Stimulated activated CD4-positive, alpha-beta T cell treated with anti-CD3 and anti-CD28 coated beads, Interleukin-15, amount 100 ng/mL, for 48 hours (primary cell): Measurements from ENCODE around the gene SPRR1A.
"Not testable (repeated sequence)": the region's sequence is repeated elsewhere in the genome, so short reads cannot be mapped to it uniquely, and the experiment has no call there.

ENCODE experiments used
- DNase-seq, 2 donors: peaks; one replicate each; pipeline ENCODE4 v3.0.0-alpha.2; 2020; ENCODE audit warnings: low read depth in 2 of 2

Gene SPRR1A

DNA sequence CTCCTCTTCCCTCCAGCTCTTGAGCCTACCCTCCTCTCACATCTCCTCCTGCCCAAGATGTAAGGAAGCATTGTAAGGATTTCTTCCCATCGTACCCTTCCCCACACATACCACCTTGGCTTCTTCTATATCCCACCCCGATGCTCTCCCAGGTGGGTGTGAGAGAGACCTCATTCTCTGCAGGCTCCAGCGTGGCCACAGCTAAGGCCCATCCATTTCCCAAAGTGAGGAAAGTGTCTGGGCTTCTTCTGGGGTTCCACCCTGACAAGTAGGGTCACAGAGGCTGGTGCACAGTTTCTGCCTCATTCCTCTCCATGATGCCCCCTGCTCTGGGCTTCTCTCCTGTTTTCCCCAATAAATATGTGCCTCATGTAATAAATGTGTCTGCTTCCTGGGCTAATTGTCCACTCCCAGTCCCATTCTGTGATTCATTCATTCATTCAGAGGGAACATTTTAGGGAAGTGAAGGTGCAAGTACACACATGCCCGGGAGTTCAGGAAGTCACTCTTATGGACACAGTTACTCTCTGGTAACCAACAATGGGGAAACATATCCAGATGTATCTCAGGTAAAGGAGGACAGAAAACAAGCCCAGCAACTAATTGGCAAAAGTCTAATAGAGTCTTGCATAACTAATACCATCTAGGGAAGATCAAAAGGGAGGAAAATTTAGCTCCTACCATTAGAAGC lies 11.5 kb upstream of the SPRR1A start:
- DNase-seq: no peak

DNA sequence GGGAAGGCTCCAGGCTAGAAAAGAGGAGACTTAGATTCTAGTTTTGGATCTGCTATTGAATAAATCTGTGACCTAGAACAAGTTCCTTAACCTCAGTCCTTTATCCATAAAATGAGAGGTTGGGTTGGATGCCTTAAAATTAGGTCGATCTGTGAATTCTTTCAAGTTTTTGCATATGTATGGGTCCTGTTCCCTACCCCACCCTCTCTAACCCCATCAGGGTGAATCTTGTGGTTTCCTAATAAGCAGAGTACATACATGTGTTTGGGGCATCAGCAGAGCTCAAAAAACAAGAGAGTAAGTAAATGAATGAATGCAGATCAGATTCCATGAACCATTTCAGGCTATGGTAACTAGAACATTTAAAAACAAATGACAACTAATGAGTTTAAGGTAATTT lies 7.2 kb upstream of the SPRR1A start:
- no peak for DNase-seq

DNA sequence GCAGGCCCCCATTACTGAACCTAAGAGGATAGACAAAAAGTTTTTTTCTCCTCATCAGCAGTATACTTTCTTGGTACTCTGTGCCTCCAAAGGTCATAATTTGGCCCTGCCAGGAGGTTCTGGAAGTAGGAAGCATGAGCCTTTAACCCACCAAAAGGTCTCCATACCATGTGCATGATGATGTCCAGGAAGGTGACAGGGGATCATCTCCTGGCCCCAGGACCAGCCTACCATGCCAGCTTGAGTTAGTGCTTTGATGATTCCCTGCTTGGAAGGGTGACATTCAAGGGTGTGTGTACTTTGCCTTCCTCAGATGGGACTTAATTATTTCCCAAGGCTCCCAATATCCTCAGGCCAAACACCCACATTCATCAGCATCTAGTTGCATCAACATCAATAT lies 6.3 kb upstream of the SPRR1A start:
- no peak for DNase-seq

DNA sequence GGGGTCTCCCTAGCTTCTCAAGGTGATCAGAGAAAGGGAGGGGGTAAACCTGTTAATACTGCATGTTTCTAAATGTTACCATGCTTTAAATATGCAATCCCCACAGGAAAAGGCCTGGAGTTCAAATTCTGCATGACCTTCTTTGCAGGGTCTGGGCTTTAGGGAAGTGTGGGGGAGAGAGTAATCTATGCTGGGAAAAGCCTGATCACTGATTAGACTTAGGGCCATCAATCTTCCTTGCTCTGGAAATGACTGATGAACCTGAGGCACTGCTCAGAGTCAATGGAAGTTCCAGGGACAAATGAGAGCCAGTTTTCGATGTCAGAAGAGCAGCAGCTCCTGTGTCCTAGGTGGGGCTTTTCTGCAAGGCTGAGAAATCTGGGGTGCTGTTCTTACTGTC lies 3.2 kb upstream of the SPRR1A start:
- no peak for DNase-seq

DNA sequence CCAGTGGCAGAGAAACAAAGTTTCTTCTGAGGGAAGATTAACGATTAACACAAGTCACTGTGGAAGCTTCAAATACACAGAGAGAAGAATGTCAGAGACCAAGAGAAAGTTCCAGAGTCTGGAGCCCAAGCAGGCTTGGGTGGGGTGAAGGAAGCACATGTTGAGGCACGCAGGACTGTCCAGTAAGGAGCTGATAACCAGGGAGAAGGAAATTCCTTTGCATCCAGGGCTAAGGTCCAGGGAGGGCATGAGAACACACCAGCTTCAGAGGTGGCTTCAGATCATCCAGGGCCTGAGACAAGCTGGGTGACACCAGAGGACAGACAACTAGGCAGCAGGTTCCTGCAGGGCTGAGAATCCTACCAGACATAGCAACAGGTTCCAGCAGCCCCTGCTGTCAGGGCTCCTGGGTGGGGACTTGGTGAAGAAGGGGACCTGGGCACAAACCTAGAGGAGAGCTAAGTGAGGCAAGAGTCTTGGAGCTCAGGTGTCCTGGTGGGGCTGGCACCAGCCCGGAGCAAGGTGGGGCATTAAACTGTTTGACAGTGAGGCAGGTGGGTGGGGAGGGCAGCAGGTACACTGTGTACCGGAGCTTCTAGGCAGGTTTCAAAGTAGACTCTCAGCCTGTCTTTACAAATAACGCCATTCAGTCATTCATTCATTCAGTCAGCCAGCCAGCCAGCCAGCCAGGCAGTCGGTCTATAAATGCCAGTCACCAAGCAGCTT lies 2.6 kb upstream of the SPRR1A start:
- no peak for DNase-seq

DNA sequence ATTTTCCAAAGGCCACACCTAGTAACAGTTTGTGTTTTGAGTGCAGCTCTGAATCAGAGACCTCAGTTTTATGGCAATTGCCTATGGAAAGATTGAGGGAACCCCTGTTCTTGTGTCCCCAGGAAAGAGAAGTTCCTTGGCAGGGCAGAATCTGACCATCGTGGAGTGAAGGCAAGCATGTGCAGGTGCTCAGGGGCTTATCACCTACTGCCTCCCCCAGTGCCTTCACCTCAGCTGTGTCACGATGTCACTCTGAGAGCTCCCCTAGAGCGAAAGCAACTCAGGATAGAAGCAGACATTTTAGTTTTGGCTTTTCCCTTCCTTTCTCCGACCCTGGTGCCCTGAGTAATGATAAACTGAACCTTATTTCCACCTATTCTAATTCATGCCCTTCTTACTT lies 1.8 kb upstream of the SPRR1A start:
- no peak for DNase-seq

DNA sequence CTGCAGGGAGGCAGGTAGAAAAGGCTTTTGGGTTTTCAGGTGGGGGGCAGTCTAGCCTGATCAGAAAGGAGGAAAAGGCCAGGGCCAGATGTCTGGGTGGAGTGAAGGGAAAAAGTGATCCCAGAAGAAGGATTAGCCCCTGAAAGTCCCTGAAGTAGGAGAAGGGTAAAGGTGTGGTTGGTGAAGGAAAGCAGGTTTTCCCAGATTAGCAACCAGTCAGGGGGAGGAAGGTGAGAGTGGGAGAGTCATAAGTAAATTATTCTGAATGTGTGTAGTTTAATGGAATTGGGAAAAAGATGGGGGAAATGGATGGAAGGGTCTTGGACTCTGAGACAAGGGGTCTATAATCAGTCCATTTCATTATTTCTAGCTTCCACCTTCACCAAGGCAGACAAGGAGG lies 647 bp upstream of the SPRR1A start:
- DNase-seq: no peak

DNA sequence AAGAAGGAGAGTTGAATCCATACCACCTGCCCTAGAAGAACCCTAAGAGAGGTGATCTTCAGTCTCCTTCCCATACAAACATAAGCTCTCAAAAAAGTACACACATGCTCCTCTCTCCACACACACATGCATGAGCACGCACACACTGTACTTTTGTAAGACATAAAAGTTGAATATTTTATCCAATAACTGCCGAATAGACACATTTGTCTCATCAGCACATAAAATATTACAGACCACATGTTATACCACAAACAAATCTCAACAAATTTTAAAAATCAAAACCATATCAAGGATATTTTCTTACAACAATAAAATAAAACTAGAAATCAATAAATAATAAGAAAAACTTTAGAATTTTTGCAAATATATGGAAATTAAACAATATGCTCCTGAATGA lies 2.7 kb downstream of the SPRR1A start:
- DNase-seq: no peak

DNA sequence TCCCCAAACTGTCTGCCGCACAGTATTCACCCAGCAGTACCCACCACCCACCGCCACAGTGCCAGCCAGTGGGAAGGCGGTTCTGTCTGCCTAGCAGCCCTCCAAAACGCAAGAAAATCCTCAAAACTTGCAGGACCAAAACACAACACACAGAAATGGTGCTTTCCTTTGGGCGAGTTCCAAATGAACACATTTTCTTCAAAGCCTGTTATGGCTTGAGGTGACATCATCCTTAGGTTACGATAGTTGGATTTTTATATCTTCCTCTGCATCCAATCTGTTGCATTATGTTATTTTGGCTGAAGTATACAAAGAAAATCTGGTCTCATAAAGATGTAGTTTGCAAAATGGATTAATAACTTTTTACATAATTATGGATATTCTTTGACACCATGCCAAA lies 9.3 kb downstream of the SPRR1A start:
- no peak for DNase-seq

DNA sequence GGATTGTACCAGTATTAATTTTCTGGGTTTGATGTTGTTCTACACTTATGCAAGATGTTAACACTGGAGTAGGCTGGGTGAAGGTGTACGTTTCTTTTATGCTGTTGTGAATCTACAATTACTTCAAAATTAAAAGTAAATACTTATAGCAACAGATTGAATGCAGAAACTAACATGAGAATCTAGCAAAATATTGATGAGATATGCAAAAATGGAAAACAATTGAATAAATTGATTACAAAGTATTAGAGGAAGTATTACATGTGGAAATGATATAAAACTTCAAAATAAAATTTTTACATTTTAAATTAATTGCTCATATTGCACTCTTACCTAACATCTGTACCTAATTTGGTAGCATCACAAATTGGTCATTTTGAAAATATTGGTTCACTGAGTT lies 12.0 kb downstream of the SPRR1A start:
- no peak for DNase-seq

DNA sequence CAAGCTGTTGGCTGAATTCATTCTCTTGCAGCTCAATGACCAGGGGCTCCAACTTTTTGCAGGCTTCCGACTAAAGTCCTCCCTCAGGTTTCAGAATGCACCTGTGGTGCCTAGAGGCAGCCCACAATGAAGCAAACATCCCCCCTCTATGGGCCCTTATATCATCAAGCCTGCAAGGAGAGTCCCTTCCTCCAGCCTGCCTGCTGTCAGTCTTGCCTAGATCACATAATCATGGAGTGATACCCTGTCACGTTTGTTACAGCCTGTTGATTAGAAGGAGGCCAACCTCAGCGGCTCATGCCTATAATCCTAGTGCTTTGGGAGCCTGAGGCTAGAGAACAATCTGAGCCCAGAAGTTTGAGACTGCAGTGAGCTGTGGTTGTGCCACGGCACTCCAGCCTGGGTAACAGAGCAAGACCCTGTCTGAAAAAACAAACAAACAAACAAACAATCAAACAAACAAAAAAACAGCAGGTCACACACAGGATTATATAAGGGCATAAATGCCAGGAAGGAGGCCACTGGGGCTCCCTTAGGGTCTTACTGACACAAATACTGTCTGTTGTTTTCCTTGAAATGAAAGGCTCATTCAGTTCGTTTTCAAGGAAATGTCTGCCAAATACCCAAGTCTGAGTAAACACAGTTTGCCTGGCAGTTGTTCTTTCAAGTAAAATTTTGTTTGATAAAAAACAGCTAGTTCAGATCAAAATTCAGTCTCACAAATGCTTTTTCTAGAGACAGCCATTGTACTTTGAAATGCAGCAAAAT lies 12.9 kb downstream of the SPRR1A start:
- no peak for DNase-seq

DNA sequence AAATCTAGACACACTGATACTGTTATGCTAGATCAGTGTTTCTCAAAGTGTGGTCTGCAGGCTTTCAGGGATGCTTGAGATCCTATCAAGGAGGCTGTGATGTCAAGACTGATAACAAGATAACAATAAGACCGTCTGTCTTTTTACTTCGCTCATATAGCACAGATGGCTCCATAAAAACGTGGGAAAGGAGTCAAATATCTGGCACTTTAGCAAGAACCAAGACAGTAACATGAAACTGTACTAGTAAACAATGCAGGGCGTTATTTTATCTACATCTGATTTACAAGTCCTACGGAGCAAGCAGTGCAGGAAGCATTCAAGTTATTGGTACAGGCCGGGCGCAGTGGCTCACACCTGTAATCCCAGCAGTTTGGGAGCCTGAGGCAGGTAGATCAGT lies 14.0 kb downstream of the SPRR1A start:
- no peak for DNase-seq

DNA sequence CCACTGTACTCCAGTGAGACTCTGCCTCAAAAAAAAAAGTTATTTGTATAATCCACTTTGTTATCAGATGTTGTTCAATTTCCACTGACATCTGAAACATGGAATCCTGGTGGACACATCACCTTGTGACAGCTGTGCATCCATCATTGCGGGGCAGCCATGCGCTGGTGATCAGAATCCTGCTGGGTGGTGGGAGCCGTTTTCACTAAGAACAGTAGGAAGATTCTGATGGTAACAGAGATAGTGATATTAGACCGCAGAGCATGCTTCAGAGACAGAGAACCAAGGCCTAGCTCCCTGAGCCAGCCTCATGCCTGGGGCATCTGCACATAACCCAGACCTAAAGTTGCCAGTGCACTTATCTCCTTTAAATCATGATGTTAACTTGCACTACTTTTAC lies 14.6 kb downstream of the SPRR1A start:
- no peak for DNase-seq

DNA sequence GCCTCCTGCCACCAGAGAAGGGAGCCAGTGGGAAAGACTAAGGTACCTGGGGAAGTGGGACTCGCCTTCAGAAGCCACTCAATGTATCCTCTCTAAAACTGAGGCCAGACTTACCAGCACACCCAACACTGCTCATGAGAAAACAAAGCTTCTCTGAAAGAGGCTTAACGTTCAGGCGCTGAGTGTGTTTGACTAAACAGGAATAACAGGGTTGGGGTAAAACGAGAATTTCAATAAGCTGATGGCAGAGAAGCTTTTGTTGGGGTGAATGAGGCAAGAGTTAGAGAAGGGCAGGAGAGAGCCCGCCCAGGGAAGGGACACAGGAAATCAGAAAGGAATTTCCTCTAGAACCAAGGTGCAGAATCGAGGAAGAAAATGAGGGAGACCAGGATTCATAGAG lies 15.9 kb downstream of the SPRR1A start:
- DNase-seq: no peak

DNA sequence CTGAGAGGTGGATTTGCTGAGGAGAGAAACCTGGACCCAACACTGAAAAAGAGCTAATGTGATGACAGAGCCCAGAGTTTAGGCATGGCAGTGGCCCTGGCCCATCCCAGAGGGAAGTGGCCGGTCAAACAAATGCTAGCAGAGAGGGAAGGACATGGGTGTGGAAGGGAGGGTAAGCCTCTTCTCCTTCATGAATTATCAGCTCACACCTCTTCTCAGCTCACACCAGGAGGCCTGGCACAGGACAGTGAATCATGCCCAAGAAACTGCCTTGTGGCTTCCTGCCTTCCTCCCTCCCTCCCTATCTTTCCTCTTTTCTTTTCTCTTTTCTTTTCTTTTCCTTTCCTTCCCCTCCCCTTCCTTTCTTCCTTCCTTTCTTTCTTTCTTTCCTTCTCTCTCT lies 16.4 kb downstream of the SPRR1A start:
- no peak for DNase-seq

DNA sequence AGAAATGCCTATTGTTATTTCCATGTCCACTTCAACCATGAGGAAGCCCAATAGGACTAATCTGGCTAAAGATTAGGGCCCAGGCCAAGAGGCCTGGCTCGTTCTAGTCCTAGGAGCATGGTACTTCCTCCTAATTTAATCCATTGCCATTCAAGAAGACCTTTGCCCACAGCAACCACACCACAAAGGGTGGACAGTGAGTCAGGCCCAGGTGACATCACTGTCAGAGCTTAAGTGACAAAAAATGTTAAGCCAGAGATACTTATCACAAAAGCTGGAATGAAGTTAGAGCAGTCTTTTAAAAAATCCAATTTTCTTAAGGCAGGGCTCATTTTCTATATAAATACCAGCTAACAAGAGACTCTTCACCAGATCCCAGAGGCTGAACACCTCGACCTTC lies 17.5 kb downstream of the SPRR1A start, which contains the start of gene SPRR3:
Gene SPRR3 (plus strand): TSS at position 368 of the 400 bp plus-strand sequence. CDS start 1,272 bp downstream, outside the sequence.
- DNase-seq: no peak

DNA sequence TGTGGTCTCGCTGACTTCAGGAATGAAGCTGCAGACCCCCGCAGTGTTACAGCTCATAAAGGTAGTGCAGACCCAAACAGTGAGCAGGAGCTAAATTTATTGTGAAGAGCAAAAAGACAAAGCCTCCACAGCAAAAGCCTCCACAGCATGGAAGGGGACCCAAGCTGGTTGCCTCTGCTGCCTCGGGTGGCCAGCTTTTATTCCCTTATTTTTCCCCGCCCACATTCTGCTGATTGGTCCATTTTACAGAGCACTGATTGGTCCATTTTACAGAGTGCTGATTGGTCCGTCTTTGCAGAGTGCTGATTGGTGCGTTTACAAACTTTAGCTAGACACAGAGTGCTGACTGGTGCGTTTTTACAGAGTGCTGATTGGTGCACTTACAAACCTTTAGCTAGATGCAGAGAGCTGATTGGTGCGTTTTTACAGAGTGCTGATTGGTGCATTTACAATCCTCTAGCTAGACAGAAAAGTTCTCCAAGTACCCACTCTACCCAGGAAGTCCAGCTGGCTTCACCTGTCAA lies 27.4 kb downstream of the SPRR1A start:
- DNase-seq: not testable (repeated sequence)

DNA sequence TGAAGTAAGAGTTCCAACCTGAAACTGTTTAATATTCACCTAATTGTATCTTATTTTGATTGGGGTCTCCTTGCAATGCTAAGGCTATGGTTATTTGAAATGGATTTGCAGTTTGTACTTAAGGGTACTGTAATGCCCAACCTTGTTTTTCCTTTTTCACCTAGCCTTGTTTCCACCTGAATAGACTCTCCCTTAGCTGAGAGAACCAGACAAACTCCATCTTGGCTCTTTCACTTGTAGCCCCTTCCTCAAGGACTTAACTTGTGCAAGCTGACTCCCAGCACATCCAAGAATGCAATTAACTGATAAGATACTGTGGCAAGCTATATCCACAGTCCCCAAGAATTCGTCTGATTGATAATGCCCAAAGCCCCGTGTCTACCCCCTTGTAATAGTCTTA lies 37.9 kb downstream of the SPRR1A start:
- DNase-seq: not testable (repeated sequence)

DNA sequence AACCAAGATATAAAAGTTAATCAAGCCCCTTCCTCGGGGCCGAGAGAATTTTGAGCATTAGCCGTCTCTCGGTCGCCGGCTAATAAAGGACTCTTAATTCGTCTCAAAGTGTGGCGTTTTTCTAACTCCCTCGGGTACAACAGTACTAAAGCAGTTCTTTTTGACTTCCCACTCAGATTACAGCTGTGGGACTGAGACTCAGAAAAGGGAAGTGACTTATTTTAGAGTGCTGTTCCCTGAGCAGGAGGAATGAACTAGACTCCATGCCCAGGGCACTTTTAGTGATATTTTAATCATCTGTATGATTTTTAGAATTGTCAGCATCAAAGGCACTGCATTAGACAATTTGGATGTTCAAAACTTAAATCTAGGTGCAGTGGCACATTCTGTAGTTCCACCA lies 38.5 kb downstream of the SPRR1A start:
- not testable (repeated sequence) for DNase-seq

DNA sequence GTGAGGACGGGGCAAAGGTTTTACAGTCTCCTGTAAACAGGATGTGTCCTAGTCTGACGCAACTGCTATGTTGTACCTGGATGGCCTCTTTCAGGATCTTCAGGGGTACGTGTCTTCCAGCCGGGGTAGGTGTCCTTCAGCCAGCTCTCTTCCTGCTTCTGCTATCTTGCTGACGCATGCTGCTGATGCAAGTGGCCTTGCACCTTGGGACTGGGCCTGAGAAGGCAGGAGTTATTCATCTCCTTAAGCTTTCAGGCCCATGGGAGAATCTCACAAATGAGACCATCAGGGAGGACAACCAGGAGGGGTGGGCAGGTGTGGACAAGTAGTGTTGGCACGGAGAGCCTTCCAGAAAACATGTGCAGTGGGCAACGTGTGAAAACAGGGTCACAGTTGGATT lies 39.2 kb downstream of the SPRR1A start:
- no peak for DNase-seq

DNA sequence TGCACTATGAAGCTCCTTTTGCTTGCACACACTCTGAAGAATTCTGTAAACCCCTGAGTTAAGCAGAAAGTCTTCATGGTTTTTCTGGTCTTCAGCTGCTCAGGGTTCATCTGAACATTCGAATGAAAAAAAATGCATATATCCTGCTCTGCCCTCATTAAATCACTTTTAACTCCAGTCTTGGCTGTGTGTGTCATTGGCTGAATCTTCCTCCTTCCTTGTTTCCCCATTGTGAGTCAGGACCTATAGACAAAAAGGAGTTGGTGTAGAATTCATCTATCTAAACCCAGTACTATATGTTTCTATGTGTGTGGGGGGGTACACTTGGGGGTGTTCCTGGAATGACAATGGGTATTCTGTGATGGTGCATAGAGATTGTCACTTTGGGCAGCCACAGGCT lies 40.5 kb downstream of the SPRR1A start:
- no peak for DNase-seq

DNA sequence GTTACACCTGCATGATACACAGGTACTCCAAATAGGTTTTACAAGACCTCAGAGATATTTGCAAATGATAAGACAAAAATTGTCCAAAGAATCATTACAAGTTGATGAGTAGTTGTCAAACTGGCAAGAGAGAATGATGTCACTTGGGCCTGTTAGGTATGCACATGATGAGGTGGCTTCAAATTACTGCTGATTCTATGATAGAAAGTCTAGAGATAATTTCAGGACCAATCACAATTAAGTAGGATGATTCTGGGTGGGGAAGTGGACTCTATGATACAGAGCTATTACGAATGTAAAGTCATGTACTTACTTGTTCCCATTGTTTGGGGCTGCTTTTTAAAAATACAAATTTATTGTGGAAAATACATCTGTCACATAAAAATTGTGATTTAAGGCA lies 41.9 kb downstream of the SPRR1A start:
- DNase-seq: no peak

DNA sequence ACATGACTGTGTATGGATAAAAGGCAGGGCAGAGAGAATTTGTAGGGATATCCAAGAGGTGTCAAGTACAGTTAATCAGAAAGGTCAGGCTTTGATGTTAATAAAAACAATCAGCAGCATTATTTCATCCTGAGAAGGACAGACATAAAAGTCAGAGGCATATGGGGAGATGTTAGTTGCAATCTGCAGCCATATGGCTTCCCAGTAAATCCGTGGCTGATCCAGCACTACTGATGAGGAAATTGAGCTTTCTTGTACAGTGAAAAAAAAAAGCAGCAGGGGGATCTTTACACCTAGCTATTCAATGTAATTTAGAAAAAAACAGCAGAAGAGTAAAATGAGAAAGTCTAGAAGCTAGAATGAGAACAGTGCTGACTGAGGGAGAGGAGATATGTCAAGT lies 44.9 kb downstream of the SPRR1A start:
- DNase-seq: no peak
